Skeletal muscle satellite cell (primary cell): ENCODE data around the gene MTMR3.

Experiments used
- H3K27me3 ChIP-seq: 2 replicates; pipeline ENCODE4 v1.7.0; 2013; ENCODE audit warnings: low read length; ENCODE audit not compliant: control insufficient read depth, insufficient read depth
- H3K36me3 ChIP-seq: 2 replicates; pipeline ENCODE4 v1.7.0; 2013; ENCODE audit warnings: mild to moderate bottlenecking, control low read depth, low read length; ENCODE audit not compliant: insufficient read depth
- H3K4me1 ChIP-seq: 2 replicates; pipeline ENCODE4 v1.7.0; 2013; ENCODE audit warnings: low read length; ENCODE audit not compliant: control insufficient read depth, insufficient read depth
- H3K4me2 ChIP-seq: 2 replicates; pipeline ENCODE4 v1.7.0; 2013; ENCODE audit warnings: mild to moderate bottlenecking, low read length
- H3K4me3 ChIP-seq: 2 replicates; pipeline ENCODE4 v1.7.0; 2013; ENCODE audit warnings: low read length
- H3K9ac ChIP-seq: 2 replicates; pipeline ENCODE4 v1.7.0; 2013; ENCODE audit warnings: mild to moderate bottlenecking, low read depth, low read length, moderate library complexity
- H3K9me3 ChIP-seq: replicated peaks from 2 replicates; pipeline ENCODE4 v1.7.0; 2013; ENCODE audit warnings: mild to moderate bottlenecking, control low read depth, low read length

MTMR3 gene

GRCh38 chr22:29926057-29926456, 43.1 kb downstream of the MTMR3 start:
- H3K4me2 ChIP-seq: no peak overlapping the region
- no peak overlapping the region for H3K9ac ChIP-seq
- no peaks in the 10 kb centered on the region for H3K36me3 ChIP-seq
- no peaks in the 10 kb centered on the region for H3K9me3 ChIP-seq
- no peak overlapping the region for H3K4me3 ChIP-seq
- H3K27me3 ChIP-seq: no peaks in the 10 kb centered on the region
- H3K4me1 ChIP-seq: no peaks in the 10 kb centered on the region

GRCh38 chr22:29932136-29932535, 49.2 kb downstream of the MTMR3 start:
- H3K4me1 ChIP-seq: no peaks in the 10 kb centered on the region
- H3K36me3 ChIP-seq: no peaks in the 10 kb centered on the region
- no peak overlapping the region for H3K4me3 ChIP-seq
- H3K27me3 ChIP-seq: no peaks in the 10 kb centered on the region
- H3K4me2 ChIP-seq: no peak overlapping the region
- H3K9ac ChIP-seq: no peak overlapping the region
- H3K9me3 ChIP-seq: no peaks in the 10 kb centered on the region

- Histone ChIP-seq H3K36me3 (no peaks in the 10 kb centered on the region), H3K4me1 (no peaks in the 10 kb centered on the region), H3K27me3 (no peaks in the 10 kb centered on the region), H3K9me3 (no peaks in the 10 kb centered on the region), H3K4me2 (no peak overlapping the region), H3K9ac (no peak overlapping the region), H3K4me3 (no peak overlapping the region)
These were observed 50.6 kb downstream of the MTMR3 start for GRCh38 chr22:29933619-29934018.

GRCh38 chr22:29934596-29934995, 51.6 kb downstream of the MTMR3 start:
- no peak overlapping the region for H3K4me2 ChIP-seq
- H3K4me3 ChIP-seq: no peak overlapping the region
- no peaks in the 10 kb centered on the region for H3K27me3 ChIP-seq
- no peaks in the 10 kb centered on the region for H3K36me3 ChIP-seq
- no peaks in the 10 kb centered on the region for H3K9me3 ChIP-seq
- H3K4me1 ChIP-seq: no peaks in the 10 kb centered on the region
- H3K9ac ChIP-seq: no peak overlapping the region

GRCh38 chr22:29936186-29936585, 53.2 kb downstream of the MTMR3 start:
- Histone ChIP-seq H3K27me3 (no peaks in the 10 kb centered on the region), H3K4me2 (no peak overlapping the region), H3K9ac (no peak overlapping the region), H3K36me3 (no peaks in the 10 kb centered on the region), H3K9me3 (no peaks in the 10 kb centered on the region), H3K4me1 (peaks cover 2% of the 10 kb centered on the region), H3K4me3 (no peak overlapping the region)

GRCh38 chr22:29937940-29938693, 55.1 kb downstream of the MTMR3 start:
- Histone ChIP-seq H3K4me2 (no peak overlapping the region), H3K9me3 (no peaks in the 10 kb centered on the region), H3K27me3 (no peaks in the 10 kb centered on the region), H3K36me3 (no peaks in the 10 kb centered on the region), H3K9ac (no peak overlapping the region), H3K4me1 (peaks cover 4% of the 10 kb centered on the region), H3K4me3 (no peak overlapping the region)

- Histone ChIP-seq H3K9me3 (no peaks in the 10 kb centered on the region), H3K4me2 (no peak overlapping the region), H3K27me3 (no peaks in the 10 kb centered on the region), H3K4me1 (peaks cover 10% of the 10 kb centered on the region), H3K4me3 (no peak overlapping the region), H3K36me3 (no peaks in the 10 kb centered on the region), H3K9ac (no peak overlapping the region)
These were observed 57.6 kb downstream of the MTMR3 start for GRCh38 chr22:29940526-29940925.

GRCh38 chr22:29944339-29944738, 61.4 kb downstream of the MTMR3 start:
- H3K4me2 ChIP-seq: no peak overlapping the region
- no peaks in the 10 kb centered on the region for H3K9me3 ChIP-seq
- H3K36me3 ChIP-seq: no peaks in the 10 kb centered on the region
- H3K9ac ChIP-seq: no peak overlapping the region
- no peak overlapping the region for H3K4me3 ChIP-seq
- H3K27me3 ChIP-seq: no peaks in the 10 kb centered on the region
- peaks cover 29% of the 10 kb centered on the region for H3K4me1 ChIP-seq

- H3K4me3 ChIP-seq: no peak overlapping the region
These were observed 62.5 kb downstream of the MTMR3 start for GRCh38 chr22:29945435-29945834.

GRCh38 chr22:29946220-29946619, 63.2 kb downstream of the MTMR3 start:
- Histone ChIP-seq H3K9ac (no peak overlapping the region), H3K4me2 (no peak overlapping the region), H3K36me3 (no peaks in the 10 kb centered on the region), H3K4me1 (peaks cover 27% of the 10 kb centered on the region), H3K27me3 (no peaks in the 10 kb centered on the region), H3K4me3 (no peak overlapping the region), H3K9me3 (no peaks in the 10 kb centered on the region)

More at GRCh38 chr22:29945435-29945834, 62.5 kb downstream of the MTMR3 start:
- Histone ChIP-seq H3K36me3 (no peaks in the 10 kb centered on the region), H3K4me1 (peaks cover 29% of the 10 kb centered on the region), H3K9ac (no peak overlapping the region), H3K27me3 (no peaks in the 10 kb centered on the region), H3K4me2 (no peak overlapping the region), H3K9me3 (no peaks in the 10 kb centered on the region)

GRCh38 chr22:29947410-29948384, 64.7 kb downstream of the MTMR3 start:
- Histone ChIP-seq H3K4me2 (peak overlapping the region; percentile 40), H3K4me1 (peaks cover 25% of the 10 kb centered on the region), H3K27me3 (no peaks in the 10 kb centered on the region), H3K9me3 (no peaks in the 10 kb centered on the region), H3K4me3 (no peak overlapping the region), H3K36me3 (no peaks in the 10 kb centered on the region), H3K9ac (no peak overlapping the region)
